ENCODE results near the gene PNLIP.

The PNLIP gene

DNA sequence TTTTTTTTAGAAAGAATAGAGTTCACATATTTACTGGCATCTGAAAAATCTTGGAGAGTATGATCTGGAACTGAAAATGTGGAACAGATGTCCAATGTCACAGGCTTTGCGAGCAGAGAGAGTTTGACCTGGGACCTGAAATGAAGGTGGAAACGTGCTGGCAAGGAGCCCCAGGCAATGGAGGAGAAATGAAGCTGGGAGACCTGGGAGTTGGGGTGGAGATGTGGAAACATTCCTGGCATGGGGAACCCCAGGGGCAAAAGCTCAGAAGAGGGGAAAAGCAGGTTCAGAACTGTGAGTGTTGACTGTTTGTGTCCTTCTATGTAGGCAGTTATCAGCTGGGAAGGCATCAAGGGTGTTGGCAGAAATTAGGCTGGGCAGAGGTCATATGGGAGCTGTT is 67.7 kb downstream of the PNLIP start:
- no peak for TF ChIP-seq GATA1 (IDR thresholded peaks at IDR 0.05; ENCODE audit: low read depth, low read length)
- no peak for TF ChIP-seq POLR2A (IDR thresholded peaks at IDR 0.05; ENCODE audit: low read length)
- DNase-seq = no peak

DNA sequence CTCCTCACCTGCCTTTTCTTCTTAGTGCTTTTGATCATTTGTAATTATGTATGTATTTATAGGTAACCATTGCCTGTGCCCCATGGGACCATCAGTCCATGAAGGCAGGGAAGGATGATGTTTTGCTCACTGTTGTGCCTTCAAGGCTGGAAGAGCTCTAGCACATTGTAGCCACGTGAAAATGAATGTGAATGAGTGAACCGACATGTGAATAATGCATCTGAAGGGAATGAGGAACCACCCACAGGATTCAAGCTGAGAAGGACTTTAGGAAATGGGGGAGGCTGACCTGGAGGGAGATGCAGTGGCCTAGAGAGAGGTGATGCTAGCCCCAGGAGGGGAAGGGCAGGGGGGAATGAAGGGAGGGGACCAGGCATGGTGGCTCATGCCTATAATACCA is 69.1 kb downstream of the PNLIP start:
- TF ChIP-seq POLR2A (IDR thresholded peaks at IDR 0.05; ENCODE audit: low read length) (no peak), GATA1 (IDR thresholded peaks at IDR 0.05; ENCODE audit: low read depth, low read length) (no peak)
- no peak for DNase-seq

DNA sequence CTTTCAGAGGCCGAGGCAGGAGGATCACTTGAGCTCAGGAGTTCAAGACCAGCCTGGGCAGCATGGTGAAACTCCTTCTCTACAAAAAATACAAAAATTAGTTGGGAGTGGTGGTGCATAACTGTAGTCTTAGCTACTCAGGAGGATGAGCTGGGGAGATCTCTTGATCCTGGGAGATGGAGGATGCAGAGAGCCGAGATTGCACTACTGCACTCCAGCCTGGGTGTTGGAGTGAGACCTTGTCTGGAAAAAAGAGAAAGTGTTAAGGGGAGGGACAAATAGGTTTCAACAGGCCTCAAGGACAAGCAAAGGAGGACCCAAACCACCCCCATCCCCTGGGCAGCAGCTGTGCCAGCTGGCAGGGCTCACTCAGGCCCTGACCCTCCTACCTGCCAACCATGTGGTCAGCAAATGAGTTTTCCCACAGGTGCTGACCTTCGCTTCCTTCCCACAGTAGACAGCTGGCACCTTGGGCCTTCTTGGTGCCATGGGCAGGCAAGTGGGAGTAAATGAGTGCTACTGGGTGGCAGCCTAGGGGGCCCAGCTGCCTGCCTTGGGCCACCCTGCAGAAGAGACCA is 69.6 kb downstream of the PNLIP start:
- DNase-seq = no peak
- TF ChIP-seq POLR2A (IDR thresholded peaks at IDR 0.05; ENCODE audit: low read length) = no peak
- TF ChIP-seq GATA1 (IDR thresholded peaks at IDR 0.05; ENCODE audit: low read depth, low read length) = no peak

All from erythroblast (primary cell).